HTR-8/SVneo (cell line): ENCODE data around the gene PIAS4.
"Not testable (repeated sequence)": the region's sequence is repeated elsewhere in the genome, so short reads cannot be mapped to it uniquely, and the experiment has no call there.

ENCODE experiments used
- DNase-seq: peaks from one replicate; pipeline ENCODE4 v3.0.0; 2011; ENCODE audit warnings: low spot score, mixed read lengths; ENCODE audit not compliant: insufficient read length
- FAIRE-seq: peaks from 2 replicates; lab custom pipeline; 2011; peaks lifted over from hg19 to GRCh38; lab: Jason Lieb, UNC

PIAS4 gene

GRCh38 chr19:4007021-4007835, at the start of gene PIAS4:
PIAS4 (plus strand) TSS chr19:4007736; CDS start chr19:4007761, 25 bp downstream.
- peak; percentile 95 for FAIRE-seq
- DNase-seq, result peak; percentile 92

- DNase-seq (no peak), FAIRE-seq (no peak)
Observed at GRCh38 chr19:3958836-3959765, 48.4 kb upstream of the PIAS4 start.

- no peak for DNase-seq
- FAIRE-seq, result no peak
Observed at GRCh38 chr19:3959766-3960131, 47.8 kb upstream of the PIAS4 start.

- DNase-seq (no peak), FAIRE-seq (no peak)
Observed at GRCh38 chr19:3961007-3961406, 46.5 kb upstream of the PIAS4 start.

- DNase-seq, result no peak
- FAIRE-seq, result no peak
Observed at GRCh38 chr19:3963458-3964255, 43.9 kb upstream of the PIAS4 start.

GRCh38 chr19:3964256-3965194, 43.0 kb upstream of the PIAS4 start:
- DNase-seq (no peak), FAIRE-seq (no peak)

- no peak for FAIRE-seq
- no peak for DNase-seq
Observed at GRCh38 chr19:3966051-3967017, 41.2 kb upstream of the PIAS4 start.

GRCh38 chr19:3967983-3968382, 39.6 kb upstream of the PIAS4 start:
- DNase-seq, FAIRE-seq: not testable (repeated sequence)

- DNase-seq (peak; percentile 93), FAIRE-seq (no peak)
Observed at GRCh38 chr19:3968556-3969434, 38.7 kb upstream of the PIAS4 start.

- FAIRE-seq, result no peak
- no peak for DNase-seq
Observed at GRCh38 chr19:3969435-3970312, 37.9 kb upstream of the PIAS4 start.

GRCh38 chr19:3970313-3970807, 37.2 kb upstream of the PIAS4 start:
- DNase-seq, result no peak
- FAIRE-seq, result no peak

- peak; percentile 90 for DNase-seq
- peak; percentile 89 for FAIRE-seq
Observed at GRCh38 chr19:3970808-3971598, 36.5 kb upstream of the PIAS4 start, which contains the start of gene DAPK3. DAPK3 (minus strand) TSS chr19:3971099; CDS start chr19:3969735, 1,364 bp downstream.

GRCh38 chr19:3975144-3975543, 32.4 kb upstream of the PIAS4 start:
- FAIRE-seq, result no peak
- DNase-seq, result no peak

GRCh38 chr19:3975637-3976087, 31.9 kb upstream of the PIAS4 start:
- no peak for FAIRE-seq
- DNase-seq, result no peak
